IMR-90 (cell line): ENCODE measurements around the gene SERPINB1. TPM values are rescaled to one million over a fixed set of nuclear protein-coding genes. Genes with fewer than 3 reads are reported as not detected.

Experiments
- ATAC-seq: fragments of 200-7000 bp; cut with Tn5 transposase; 2 replicates; pipeline ENCODE4 v1.9.1; 2020; ENCODE audit warnings: low read depth, mild to moderate bottlenecking, moderate library complexity
- BruUV-seq: library from RNA; stranded (reverse); fragments of 400-500 nt; replicated peaks from 2 replicates; lab custom pipeline; 2021; lab: Mats Ljungman, UMichigan
- CTCF ChIA-PET: fragments of 300-600 bp; formaldehyde crosslinking; extraction: SDS; loops from one replicate; lab custom pipeline; 2021; ENCODE audit warnings: antibody characterized with exemption; lab: Yijun Ruan, JAX
- POLR2A ChIA-PET: fragments of 300-600 bp; sonication (Branson Sonifier 250); formaldehyde crosslinking; loops from one replicate; lab custom pipeline; 2022; ENCODE audit warnings: antibody characterized with exemption; ENCODE audit not compliant: unreplicated experiment; lab: Charles Lee
- DNase-seq: peaks from one replicate; pipeline ENCODE4 v3.0.0; 2013
- H2AFZ ChIP-seq: replicated peaks from 2 replicates; pipeline ENCODE3; 2013; ENCODE audit warnings: low read length, mild to moderate bottlenecking; ENCODE audit not compliant: poor library complexity
- H2AK5ac ChIP-seq: 2 replicates; pipeline ENCODE4 v1.6.1; 2013; ENCODE audit warnings: low read depth, low read length, inconsistent platforms
- H2AK9ac ChIP-seq: replicated peaks from 2 replicates; pipeline ENCODE3; 2013; ENCODE audit warnings: mild to moderate bottlenecking, low read depth, low read length, moderate library complexity; ENCODE audit not compliant: poor library complexity
- H2BK120ac ChIP-seq: 2 replicates; pipeline ENCODE4 v1.6.1; 2013; ENCODE audit warnings: low read depth, low read length, inconsistent platforms
- H2BK15ac ChIP-seq: 3 replicates; pipeline ENCODE4 v1.6.1; 2013; ENCODE audit warnings: low read depth, low read length, inconsistent platforms
- H2BK20ac ChIP-seq: 2 replicates; pipeline ENCODE4 v1.6.1; 2013; ENCODE audit warnings: low read depth, mild to moderate bottlenecking, inconsistent platforms, low read length, moderate library complexity
- H2BK5ac ChIP-seq: 2 replicates; pipeline ENCODE4 v1.6.1; 2013; ENCODE audit warnings: mild to moderate bottlenecking, low read depth, low read length, inconsistent platforms; ENCODE audit not compliant: poor library complexity, severe bottlenecking
- H3K14ac ChIP-seq: replicated peaks from 2 replicates; pipeline ENCODE4 v1.6.1; 2013; ENCODE audit warnings: low read depth, low read length, inconsistent platforms
- H3K18ac ChIP-seq: 2 replicates; pipeline ENCODE4 v1.6.1; 2013; ENCODE audit warnings: low read depth, low read length, control low read depth
- H3K23ac ChIP-seq: 2 replicates; pipeline ENCODE4 v1.6.1; 2013; ENCODE audit warnings: low read depth, low read length, inconsistent platforms
- H3K27ac ChIP-seq: 2 replicates; pipeline ENCODE4 v1.5.1; 2013; ENCODE audit warnings: mild to moderate bottlenecking, control low read depth, low read length; ENCODE audit not compliant: insufficient read depth
- H3K27me3 ChIP-seq: 2 replicates; pipeline ENCODE4 v1.6.1; 2013; ENCODE audit warnings: low read length; ENCODE audit not compliant: control insufficient read depth, insufficient read depth
- H3K36me3 ChIP-seq: 2 replicates; pipeline ENCODE4 v1.6.1; 2013; ENCODE audit warnings: low read length, mixed read lengths; ENCODE audit not compliant: control insufficient read depth, insufficient read depth
- H3K4ac ChIP-seq: 2 replicates; pipeline ENCODE4 v1.6.1; 2013; ENCODE audit warnings: low read depth, low read length, inconsistent platforms
- H3K4me1 ChIP-seq: 2 replicates; pipeline ENCODE4 v1.6.1; 2013; ENCODE audit warnings: low read length, mixed read lengths; ENCODE audit not compliant: control insufficient read depth, insufficient read depth
- H3K4me2 ChIP-seq: 2 replicates; pipeline ENCODE4 v1.6.1; 2013; ENCODE audit warnings: low read depth, mild to moderate bottlenecking, control low read depth, low read length, moderate library complexity
- H3K4me3 ChIP-seq: 2 replicates; pipeline ENCODE4 v1.5.1; 2013; ENCODE audit warnings: low read depth, mild to moderate bottlenecking, control low read depth, low read length, moderate library complexity; ENCODE audit not compliant: insufficient read depth
- H3K56ac ChIP-seq: 2 replicates; pipeline ENCODE4 v1.6.1; 2013; ENCODE audit warnings: low read length, inconsistent platforms; ENCODE audit not compliant: insufficient read depth; ENCODE audit errors: extremely low read depth
- H3K79me1 ChIP-seq, 2 experiments: 2 replicates each; pipeline ENCODE4 v1.6.1; 2013; ENCODE audit warnings: low read length in 2 of 2, inconsistent platforms in 1 of 2, low read depth in 1 of 2
- H3K9ac ChIP-seq: 2 replicates; pipeline ENCODE4 v1.6.1; 2013; ENCODE audit warnings: low read depth, low read length, control low read depth
- H3K9me1 ChIP-seq: 2 replicates; pipeline ENCODE4 v1.6.1; 2013; ENCODE audit warnings: low read length, inconsistent platforms; ENCODE audit not compliant: insufficient read depth
- H3K9me3 ChIP-seq: 2 replicates; pipeline ENCODE4 v1.6.1; 2013; ENCODE audit warnings: low read length; ENCODE audit not compliant: control insufficient read depth, insufficient read depth
- H4K20me1 ChIP-seq: 2 replicates; pipeline ENCODE4 v1.6.1; 2013; ENCODE audit warnings: low read length, inconsistent platforms; ENCODE audit not compliant: insufficient read depth
- H4K5ac ChIP-seq: 2 replicates; pipeline ENCODE4 v1.6.1; 2013; ENCODE audit warnings: mild to moderate bottlenecking, low read depth, low read length, control low read depth
- H4K8ac ChIP-seq, 2 experiments: 2 replicates each; pipeline ENCODE4 v1.6.1; 2013; ENCODE audit warnings: low read depth in 2 of 2, low read length in 2 of 2, control low read depth in 1 of 2, inconsistent platforms in 1 of 2
- H4K91ac ChIP-seq: 2 replicates; pipeline ENCODE4 v1.6.1; 2013; ENCODE audit warnings: low read depth, low read length, inconsistent platforms; ENCODE audit not compliant: insufficient read depth
- BHLHE40 ChIP-seq: fragments of 150-350 bp; IDR thresholded peaks from 2 replicates; pipeline ENCODE4 v1.6.1; 2016; ENCODE audit warnings: mild to moderate bottlenecking, low read depth, low read length
- CEBPB ChIP-seq: IDR thresholded peaks from 2 replicates; pipeline ENCODE4 v1.6.1; 2012; ENCODE audit warnings: low read depth, low read length, improper control_type of control experiment
- CHD1 ChIP-seq: IDR thresholded peaks from 2 replicates; pipeline ENCODE4 v1.6.1; 2012; ENCODE audit warnings: low read depth, low read length, improper control_type of control experiment
- FOS ChIP-seq: fragments of 150-350 bp; IDR thresholded peaks from 2 replicates; pipeline ENCODE4 v1.6.1; 2016; ENCODE audit warnings: low read depth, low read length
- MAFK ChIP-seq: IDR thresholded peaks from 2 replicates; pipeline ENCODE4 v1.6.1; 2012; ENCODE audit warnings: low read depth, low read length, improper control_type of control experiment
- MAZ ChIP-seq: IDR thresholded peaks from 2 replicates; pipeline ENCODE4 v1.6.1; 2012; ENCODE audit warnings: low read depth, mild to moderate bottlenecking, low read length, improper control_type of control experiment, moderate library complexity, borderline replicate concordance
- MXI1 ChIP-seq: IDR thresholded peaks from 2 replicates; pipeline ENCODE4 v1.6.1; 2012; ENCODE audit warnings: low read depth, mild to moderate bottlenecking, low read length, moderate library complexity, borderline replicate concordance
- NFE2L2 ChIP-seq: fragments of 150-350 bp; IDR thresholded peaks from 2 replicates; pipeline ENCODE4 v1.6.1; 2016; ENCODE audit warnings: low read depth, mild to moderate bottlenecking, low read length
- POLR2A ChIP-seq: IDR thresholded peaks from 2 replicates; pipeline ENCODE4 v1.6.1; 2012; ENCODE audit warnings: mild to moderate bottlenecking, low read depth, low read length
- RAD21 ChIP-seq: IDR thresholded peaks from 2 replicates; pipeline ENCODE4 v1.6.1; 2012; ENCODE audit warnings: low read length, improper control_type of control experiment
- RCOR1 ChIP-seq: IDR thresholded peaks from 2 replicates; pipeline ENCODE4 v1.6.1; 2012; ENCODE audit warnings: mild to moderate bottlenecking, low read length, improper control_type of control experiment; ENCODE audit not compliant: insufficient replicate concordance
- RFX5 ChIP-seq: IDR thresholded peaks from 2 replicates; pipeline ENCODE4 v1.8.0; 2012; ENCODE audit warnings: low read depth, mild to moderate bottlenecking, low read length, moderate library complexity
- SMC3 ChIP-seq: fragments of 150-350 bp; IDR thresholded peaks from 2 replicates; pipeline ENCODE4 v1.6.1; 2016; ENCODE audit warnings: low read depth, mild to moderate bottlenecking, antibody characterized with exemption, low read length, moderate library complexity
- WGBS, 2 experiments: methylation state at CpG; one replicate each; pipeline versions ENCODE4 v1.1.5 to v1.1.7; 2013; ENCODE audit warnings: missing lambda C conversion rate in 2 of 2; ENCODE audit not compliant: insufficient read length in 1 of 2; ENCODE audit errors: extremely low coverage in 2 of 2; 5-methylcytosine and 5-hydroxymethylcytosine counted together
- dilution Hi-C: fragments of 300-500 bp; cut with HindIII; formaldehyde crosslinking; loops from one replicate; pipeline ENCODE4 v1.14.3; 2018; ENCODE audit warnings: low sequenced_read_pairs; ENCODE audit not compliant: unreplicated experiment
- in situ Hi-C: fragments of 300-500 bp; cut with MboI; formaldehyde crosslinking; loops from 3 replicates; pipeline ENCODE4 v1.14.3; 2019; ENCODE audit warnings: low sequenced_read_pairs, inconsistent platforms, mixed read lengths
- intact Hi-C: fragments of 100-400 bp; cut with micrococcal nuclease; formaldehyde crosslinking; loops from 2 replicates; pipeline ENCODE4 v1.10.0; 2022
- polyA plus RNA-seq, 3 experiments: library from polyadenylated mRNA; depleted of rRNA; stranded (reverse); fragments of >200 nt; gene quantifications; 2 replicates each; pipeline ENCODE4 v1.2.3, GENCODE V29; 2012; ENCODE audit warnings: low replicate concordance in 1 of 3
- total RNA-seq: library from RNA; depleted of rRNA; stranded (reverse); fragments of >200 nt; gene quantifications from 2 replicates; pipeline ENCODE4 v1.2.3, GENCODE V29; 2012
- TF ChIP-seq, protein P1 (sequence below): fragments of 150-350 bp; IDR thresholded peaks from 2 replicates; pipeline ENCODE4 v1.6.1; 2017; ENCODE audit warnings: mild to moderate bottlenecking, antibody characterized with exemption, low read length, low read depth
- TF ChIP-seq, protein P2 (sequence below): conservative IDR thresholded peaks from 2 replicates; pipeline ENCODE4 v1.5.1; 2012; ENCODE audit warnings: mild to moderate bottlenecking, low read depth, low read length, improper control_type of control experiment
- TF ChIP-seq, protein P3 (sequence below): fragments of 150-350 bp; IDR thresholded peaks from 2 replicates; pipeline ENCODE4 v1.6.1; 2016; ENCODE audit warnings: low read depth, mild to moderate bottlenecking, low read length, moderate library complexity, borderline replicate concordance

The SERPINB1 gene
- total and polyA plus RNA-seq, 2 of the 4 experiments (the other 2 are of a cell fraction), result 6.1 to 9.1 TPM

- no peak overlapping the region for H2BK15ac ChIP-seq
- no peak overlapping the region for H2BK5ac ChIP-seq
- ATAC-seq, result no peak
- in situ Hi-C loops (no loop called here), dilution Hi-C loops (no loop called here), intact Hi-C loops (no loop called here)
- no peak overlapping the region; the same call in 1 of the 2 replicates for H3K4ac ChIP-seq
- no peaks in the 10 kb centered on the region for H3K4me1 ChIP-seq
- H3K23ac ChIP-seq, result 0 out of 2 replicates have a peak overlapping the region, but pooled peaks have one; percentile 41
- H4K8ac ChIP-seq, result no peak overlapping the region
- ChIA-PET POLR2A (no interaction called here), CTCF (no interaction called here)
- DNase-seq, result no peak
- H3K27me3 ChIP-seq, result no peaks in the 10 kb centered on the region
- H2BK120ac ChIP-seq, result no peak overlapping the region
- no peak overlapping the region for H2AK5ac ChIP-seq
- no peaks in the 10 kb centered on the region for H3K9me3 ChIP-seq
- peaks cover 3% of the 10 kb centered on the region; the same call in 1 of the 2 replicates for H3K9me1 ChIP-seq
- H2AK9ac ChIP-seq, result no peak overlapping the region
- H3K4me2 ChIP-seq, result no peak overlapping the region
- 81% methylated on average over 2 of the region's 2 CpGs; no CpG with 5 or more reads in 1 of the 2 experiments for WGBS, 2 experiments
- no peak overlapping the region for H4K5ac ChIP-seq
- H2AFZ ChIP-seq, result no peak overlapping the region
- H3K9ac ChIP-seq, result no peak overlapping the region
- no peaks in the 10 kb centered on the region for H3K36me3 ChIP-seq
- BruUV-seq, result no TSS peak
- H4K91ac ChIP-seq, result no peak overlapping the region
- H3K79me1 ChIP-seq, result no peaks in the 10 kb centered on the region
- no peak overlapping the region for H3K27ac ChIP-seq
- H3K18ac ChIP-seq, result no peak overlapping the region
- no peak for TF ChIP-seq CEBPB
- no peak for TF ChIP-seq POLR2A
- TF ChIP-seq, protein P1, sequence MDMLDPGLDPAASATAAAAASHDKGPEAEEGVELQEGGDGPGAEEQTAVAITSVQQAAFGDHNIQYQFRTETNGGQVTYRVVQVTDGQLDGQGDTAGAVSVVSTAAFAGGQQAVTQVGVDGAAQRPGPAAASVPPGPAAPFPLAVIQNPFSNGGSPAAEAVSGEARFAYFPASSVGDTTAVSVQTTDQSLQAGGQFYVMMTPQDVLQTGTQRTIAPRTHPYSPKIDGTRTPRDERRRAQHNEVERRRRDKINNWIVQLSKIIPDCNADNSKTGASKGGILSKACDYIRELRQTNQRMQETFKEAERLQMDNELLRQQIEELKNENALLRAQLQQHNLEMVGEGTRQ, result no peak
- no peak for TF ChIP-seq MXI1
- TF ChIP-seq, protein P2, sequence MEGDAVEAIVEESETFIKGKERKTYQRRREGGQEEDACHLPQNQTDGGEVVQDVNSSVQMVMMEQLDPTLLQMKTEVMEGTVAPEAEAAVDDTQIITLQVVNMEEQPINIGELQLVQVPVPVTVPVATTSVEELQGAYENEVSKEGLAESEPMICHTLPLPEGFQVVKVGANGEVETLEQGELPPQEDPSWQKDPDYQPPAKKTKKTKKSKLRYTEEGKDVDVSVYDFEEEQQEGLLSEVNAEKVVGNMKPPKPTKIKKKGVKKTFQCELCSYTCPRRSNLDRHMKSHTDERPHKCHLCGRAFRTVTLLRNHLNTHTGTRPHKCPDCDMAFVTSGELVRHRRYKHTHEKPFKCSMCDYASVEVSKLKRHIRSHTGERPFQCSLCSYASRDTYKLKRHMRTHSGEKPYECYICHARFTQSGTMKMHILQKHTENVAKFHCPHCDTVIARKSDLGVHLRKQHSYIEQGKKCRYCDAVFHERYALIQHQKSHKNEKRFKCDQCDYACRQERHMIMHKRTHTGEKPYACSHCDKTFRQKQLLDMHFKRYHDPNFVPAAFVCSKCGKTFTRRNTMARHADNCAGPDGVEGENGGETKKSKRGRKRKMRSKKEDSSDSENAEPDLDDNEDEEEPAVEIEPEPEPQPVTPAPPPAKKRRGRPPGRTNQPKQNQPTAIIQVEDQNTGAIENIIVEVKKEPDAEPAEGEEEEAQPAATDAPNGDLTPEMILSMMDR, result no peak
- TF ChIP-seq FOS, result no peak
- no peak for TF ChIP-seq CHD1
- no peak for TF ChIP-seq RFX5
- TF ChIP-seq BHLHE40, result no peak
- TF ChIP-seq, protein P3, sequence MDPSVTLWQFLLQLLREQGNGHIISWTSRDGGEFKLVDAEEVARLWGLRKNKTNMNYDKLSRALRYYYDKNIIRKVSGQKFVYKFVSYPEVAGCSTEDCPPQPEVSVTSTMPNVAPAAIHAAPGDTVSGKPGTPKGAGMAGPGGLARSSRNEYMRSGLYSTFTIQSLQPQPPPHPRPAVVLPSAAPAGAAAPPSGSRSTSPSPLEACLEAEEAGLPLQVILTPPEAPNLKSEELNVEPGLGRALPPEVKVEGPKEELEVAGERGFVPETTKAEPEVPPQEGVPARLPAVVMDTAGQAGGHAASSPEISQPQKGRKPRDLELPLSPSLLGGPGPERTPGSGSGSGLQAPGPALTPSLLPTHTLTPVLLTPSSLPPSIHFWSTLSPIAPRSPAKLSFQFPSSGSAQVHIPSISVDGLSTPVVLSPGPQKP, result no peak
- no peak for TF ChIP-seq SMC3
- TF ChIP-seq RCOR1, result no peak
- TF ChIP-seq MAZ, result no peak
- no peak for TF ChIP-seq RAD21
- TF ChIP-seq MAFK, result no peak
- TF ChIP-seq NFE2L2, result no peak
- H2BK20ac ChIP-seq, result peak overlapping the region; percentile 64
- H4K20me1 ChIP-seq, result no peaks in the 10 kb centered on the region
- no peak overlapping the region for H3K56ac ChIP-seq
- H3K4me3 ChIP-seq, result no peak overlapping the region
- H3K14ac ChIP-seq, result peak overlapping the region; percentile 42; the same call in 1 of the 2 replicates
These were observed 42.0 kb upstream of the SERPINB1 start for GRCh38 chr6:2883673-2884072.
